MM.1S (cell line): ENCODE data around the gene SPACA6.

Experiments used
- CTCF ChIP-seq: fragments of 300-600 bp; sonication (generic); IDR thresholded peaks from 2 replicates; pipeline ENCODE4 v1.5.1; 2016; ENCODE audit warnings: antibody characterized with exemption, low read length, mixed read lengths
- EZH2phosphoT487 ChIP-seq: fragments of 300-600 bp; sonication (generic); IDR thresholded peaks from 2 replicates; pipeline ENCODE4 v1.6.1; 2018; ENCODE audit warnings: antibody characterized with exemption, low read length

- TF ChIP-seq CTCF, result no peak
- TF ChIP-seq EZH2phosphoT487, result no peak
Measured at GRCh38 chr19:51746731-51747130, 53.6 kb downstream of the SPACA6 start.
